ENCODE measurements around the gene CPAMD8.

DNA sequence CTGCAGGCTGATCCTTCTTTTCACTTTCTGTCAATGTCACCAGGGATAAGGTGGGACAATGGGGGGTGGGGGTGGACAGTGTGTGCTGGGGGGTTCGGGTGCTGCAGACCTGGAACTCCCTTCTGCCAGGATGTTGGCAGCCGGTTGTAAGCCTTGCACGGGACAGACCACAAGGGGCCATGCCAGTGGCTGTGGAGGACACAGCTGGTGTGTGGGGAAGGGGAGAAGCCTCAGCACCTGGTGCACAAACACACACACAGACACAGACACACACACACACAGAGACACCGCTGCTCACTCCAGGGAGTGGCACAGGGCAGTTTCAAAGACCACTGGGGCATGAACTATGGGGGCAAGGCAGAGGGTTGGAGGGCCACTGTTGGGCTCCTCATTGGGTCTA, 134.2 kb downstream of the CPAMD8 start:
- no peak for TF ChIP-seq POLR2A (IDR thresholded peaks at IDR 0.05)
- TF ChIP-seq, protein P1, sequence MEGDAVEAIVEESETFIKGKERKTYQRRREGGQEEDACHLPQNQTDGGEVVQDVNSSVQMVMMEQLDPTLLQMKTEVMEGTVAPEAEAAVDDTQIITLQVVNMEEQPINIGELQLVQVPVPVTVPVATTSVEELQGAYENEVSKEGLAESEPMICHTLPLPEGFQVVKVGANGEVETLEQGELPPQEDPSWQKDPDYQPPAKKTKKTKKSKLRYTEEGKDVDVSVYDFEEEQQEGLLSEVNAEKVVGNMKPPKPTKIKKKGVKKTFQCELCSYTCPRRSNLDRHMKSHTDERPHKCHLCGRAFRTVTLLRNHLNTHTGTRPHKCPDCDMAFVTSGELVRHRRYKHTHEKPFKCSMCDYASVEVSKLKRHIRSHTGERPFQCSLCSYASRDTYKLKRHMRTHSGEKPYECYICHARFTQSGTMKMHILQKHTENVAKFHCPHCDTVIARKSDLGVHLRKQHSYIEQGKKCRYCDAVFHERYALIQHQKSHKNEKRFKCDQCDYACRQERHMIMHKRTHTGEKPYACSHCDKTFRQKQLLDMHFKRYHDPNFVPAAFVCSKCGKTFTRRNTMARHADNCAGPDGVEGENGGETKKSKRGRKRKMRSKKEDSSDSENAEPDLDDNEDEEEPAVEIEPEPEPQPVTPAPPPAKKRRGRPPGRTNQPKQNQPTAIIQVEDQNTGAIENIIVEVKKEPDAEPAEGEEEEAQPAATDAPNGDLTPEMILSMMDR (IDR thresholded peaks at IDR 0.05): no peak

Data from heart left ventricle (tissue), 13 donors.